Femur (tissue), 1 donor: ENCODE results near the gene CELF2.

Source experiments
- DNase-seq: peaks from one replicate; pipeline ENCODE4 v3.0.0-alpha.2; 2017

Gene CELF2

GRCh38 chr10:11023009-11023953 is 5.6 kb downstream of the CELF2 start:
- no peak for DNase-seq

- DNase-seq, result no peak
Measured at GRCh38 chr10:11024596-11024995, 6.9 kb downstream of the CELF2 start.

- DNase-seq, result no peak
Measured at GRCh38 chr10:11025978-11026377, 8.3 kb downstream of the CELF2 start.

GRCh38 chr10:11026773-11027172 is 9.1 kb downstream of the CELF2 start:
- peak; percentile 36 for DNase-seq

- no peak for DNase-seq
Measured at GRCh38 chr10:11034762-11035161, 17.1 kb downstream of the CELF2 start.

- no peak for DNase-seq
Measured at GRCh38 chr10:11035301-11035991, 17.8 kb downstream of the CELF2 start.

GRCh38 chr10:11036424-11037011 is 18.8 kb downstream of the CELF2 start:
- DNase-seq, result peak; percentile 42

- no peak for DNase-seq
Measured at GRCh38 chr10:11037991-11038390, 20.3 kb downstream of the CELF2 start.

GRCh38 chr10:11042357-11042756 is 24.7 kb downstream of the CELF2 start:
- DNase-seq, result no peak

- no peak for DNase-seq
Measured at GRCh38 chr10:11043039-11043438, 25.4 kb downstream of the CELF2 start.

- no peak for DNase-seq
Measured at GRCh38 chr10:11043446-11044127, 25.9 kb downstream of the CELF2 start.

- no peak for DNase-seq
Measured at GRCh38 chr10:11045487-11045886, 27.8 kb downstream of the CELF2 start.

- DNase-seq, result peak; percentile 41
Measured at GRCh38 chr10:11045995-11046775, 28.5 kb downstream of the CELF2 start.

- DNase-seq, result no peak
Measured at GRCh38 chr10:11046776-11047160, 29.1 kb downstream of the CELF2 start.

- DNase-seq, result no peak
Measured at GRCh38 chr10:11048707-11049278, 31.1 kb downstream of the CELF2 start.

GRCh38 chr10:11049806-11050205 is 32.1 kb downstream of the CELF2 start:
- no peak for DNase-seq

- DNase-seq, result no peak
Measured at GRCh38 chr10:11050301-11051287, 32.9 kb downstream of the CELF2 start.

GRCh38 chr10:11057018-11057417 is 39.3 kb downstream of the CELF2 start:
- DNase-seq, result no peak

- no peak for DNase-seq
Measured at GRCh38 chr10:11057448-11057847, 39.8 kb downstream of the CELF2 start.

- DNase-seq, result no peak
Measured at GRCh38 chr10:11057994-11058393, 40.3 kb downstream of the CELF2 start.

- DNase-seq, result no peak
Measured at GRCh38 chr10:11058965-11059364, 41.3 kb downstream of the CELF2 start.
